Fibroblast of skin of right quadriceps (primary cell): ENCODE measurements around the gene MBOAT7.

Experiments used
- DNase-seq: peaks from one replicate; pipeline ENCODE4 v3.0.0-alpha.2; 2013

Gene MBOAT7

GRCh38 chr19:54160854-54161253, 28.5 kb downstream of the MBOAT7 start:
- DNase-seq, result no peak

- no peak for DNase-seq
Observed at GRCh38 chr19:54160182-54160811, 29.1 kb downstream of the MBOAT7 start.

GRCh38 chr19:54159352-54160181, 29.8 kb downstream of the MBOAT7 start, which contains the start of gene LENG1:
Gene LENG1 (minus strand): TSS chr19:54159721. CDS start chr19:54159695, 26 bp downstream.
- DNase-seq, result peak; percentile 100

- no peak for DNase-seq
Observed at GRCh38 chr19:54158812-54159351, 30.5 kb downstream of the MBOAT7 start.

DNA sequence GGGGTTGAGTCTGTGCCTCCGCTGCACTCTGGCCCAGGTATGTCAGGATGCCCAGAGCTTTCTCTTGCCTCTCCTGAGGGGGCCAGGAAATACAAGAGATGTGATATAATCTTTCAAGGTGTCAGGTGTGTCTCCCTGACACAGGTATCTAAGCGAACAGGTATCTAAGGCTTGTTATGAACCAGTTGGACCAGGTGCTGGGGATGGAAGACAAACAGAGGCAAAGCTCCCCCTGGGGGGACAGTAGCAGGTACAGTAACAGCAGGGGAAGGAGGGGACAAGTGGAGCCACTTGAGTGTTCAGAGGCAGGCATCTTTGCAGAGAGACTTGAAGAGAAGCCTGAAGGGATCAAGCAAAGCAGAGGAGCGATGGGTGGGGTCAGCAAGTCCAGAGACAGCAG, 32.4 kb downstream of the MBOAT7 start:
- no peak for DNase-seq

GRCh38 chr19:54156490-54156889, 32.9 kb downstream of the MBOAT7 start:
- no peak for DNase-seq

DNA sequence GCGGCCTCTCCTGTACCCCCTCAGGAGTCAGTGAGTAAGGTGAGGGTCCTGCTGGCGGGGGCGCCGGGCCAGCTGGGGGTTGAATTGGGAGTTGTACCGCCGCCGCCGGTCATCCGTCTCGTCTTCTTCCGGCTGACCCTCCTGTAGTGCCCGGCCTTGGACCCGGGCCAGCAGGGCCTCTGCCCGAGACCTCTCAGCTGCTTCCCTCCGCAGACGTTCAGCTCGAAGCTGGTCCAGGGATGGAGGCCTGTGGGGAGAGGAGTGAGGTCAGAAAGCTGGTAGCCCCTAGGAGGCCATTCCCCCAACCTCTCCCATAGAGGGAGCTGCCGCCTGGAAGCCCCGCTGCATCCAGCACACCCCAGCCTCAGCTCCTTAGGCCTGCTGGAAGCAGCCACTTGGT, 33.7 kb downstream of the MBOAT7 start:
- no peak for DNase-seq

DNA sequence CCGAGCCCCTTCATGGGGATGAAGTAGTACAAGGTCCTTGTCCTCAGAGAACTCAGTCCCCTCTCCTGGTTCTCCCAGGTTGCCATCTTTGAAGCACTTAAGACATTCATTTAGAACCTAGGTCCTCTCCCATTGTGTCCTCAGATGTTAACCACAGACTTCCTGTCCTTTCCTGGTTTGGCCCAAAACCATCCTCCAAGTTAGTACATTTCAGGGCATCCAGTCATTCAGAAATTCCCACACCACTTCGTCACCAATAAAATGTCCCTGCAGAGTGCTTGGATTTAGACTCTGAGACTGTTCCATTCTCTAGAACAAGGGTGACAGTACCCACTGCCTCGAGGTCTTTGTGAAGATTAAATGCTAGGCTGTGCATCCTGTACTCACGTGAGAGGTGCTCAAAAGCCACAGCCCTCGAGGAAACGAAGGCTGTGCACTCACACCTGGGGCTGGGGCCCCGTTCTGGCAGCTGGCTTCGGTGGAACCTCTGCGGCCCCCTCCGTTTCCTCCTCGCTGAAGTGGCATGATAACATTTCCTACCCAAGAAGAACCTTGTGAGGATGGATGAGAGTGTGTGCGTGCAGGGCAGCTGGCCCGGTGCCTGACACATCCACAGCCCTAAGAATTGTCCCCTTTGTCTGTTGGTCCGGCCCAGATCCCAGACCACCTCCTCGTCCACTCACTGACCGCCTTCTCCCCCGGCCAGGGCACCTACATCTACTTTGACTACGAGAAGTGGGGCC, 34.6 kb downstream of the MBOAT7 start:
- no peak for DNase-seq

DNA sequence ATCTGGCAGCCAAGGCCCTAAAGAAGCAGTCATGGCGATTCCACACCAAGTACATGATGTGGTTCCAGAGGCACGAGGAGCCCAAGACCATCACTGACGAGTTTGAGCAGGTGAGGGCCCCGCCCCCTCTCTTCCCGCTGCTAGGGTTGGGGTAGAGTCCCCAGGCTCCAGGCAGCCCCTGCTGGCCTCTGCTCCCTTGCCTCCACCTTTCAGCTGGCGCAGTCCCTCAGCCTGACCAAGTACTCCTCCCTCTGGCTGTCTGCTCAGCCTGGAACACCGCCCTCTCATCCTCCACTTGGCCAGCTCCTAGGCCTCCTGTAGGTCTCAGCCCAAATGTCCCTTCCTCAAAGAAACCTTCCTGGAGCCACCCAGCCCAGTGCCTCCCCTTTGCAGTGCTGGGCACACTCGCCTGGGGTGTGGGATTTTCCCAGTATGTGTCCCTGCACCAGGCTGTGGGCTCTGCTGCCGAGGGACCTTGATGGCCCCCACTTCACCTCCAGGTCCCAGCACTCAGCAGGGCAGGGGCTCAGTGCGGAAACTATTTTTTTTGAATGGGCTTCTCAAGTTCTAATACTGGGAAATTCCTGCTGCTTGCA, 35.6 kb downstream of the MBOAT7 start:
- no peak for DNase-seq

DNA sequence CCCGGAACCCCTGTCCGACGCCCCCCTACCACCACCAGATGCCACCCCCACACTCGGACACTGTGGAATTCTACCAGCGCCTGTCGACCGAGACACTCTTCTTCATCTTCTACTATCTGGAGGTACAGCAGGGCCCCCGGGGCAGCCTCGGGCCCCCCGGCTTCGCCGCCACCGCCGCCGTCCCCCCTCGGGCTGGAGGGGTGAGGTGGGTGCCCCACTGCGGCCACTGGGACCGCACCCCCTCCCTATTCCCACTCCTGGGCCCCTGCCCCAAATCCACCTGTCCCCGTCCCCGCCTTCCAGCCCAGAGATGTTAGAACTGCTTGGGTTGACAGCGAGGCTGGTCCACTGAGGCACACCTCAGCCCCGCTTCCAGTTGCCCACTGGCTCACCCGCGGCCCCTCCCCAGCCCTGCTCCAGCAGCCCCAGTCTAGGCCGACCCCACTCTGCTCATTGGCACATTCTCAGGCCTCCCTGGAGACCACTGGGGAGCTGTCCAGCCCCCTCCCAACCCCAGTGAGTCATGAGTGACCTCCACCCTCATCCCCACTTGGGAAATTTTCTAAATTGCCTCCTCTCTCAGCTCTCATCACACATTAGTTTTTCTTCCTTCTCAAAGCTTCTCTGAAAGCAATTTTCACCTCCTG, 36.4 kb downstream of the MBOAT7 start:
- DNase-seq, result no peak

DNA sequence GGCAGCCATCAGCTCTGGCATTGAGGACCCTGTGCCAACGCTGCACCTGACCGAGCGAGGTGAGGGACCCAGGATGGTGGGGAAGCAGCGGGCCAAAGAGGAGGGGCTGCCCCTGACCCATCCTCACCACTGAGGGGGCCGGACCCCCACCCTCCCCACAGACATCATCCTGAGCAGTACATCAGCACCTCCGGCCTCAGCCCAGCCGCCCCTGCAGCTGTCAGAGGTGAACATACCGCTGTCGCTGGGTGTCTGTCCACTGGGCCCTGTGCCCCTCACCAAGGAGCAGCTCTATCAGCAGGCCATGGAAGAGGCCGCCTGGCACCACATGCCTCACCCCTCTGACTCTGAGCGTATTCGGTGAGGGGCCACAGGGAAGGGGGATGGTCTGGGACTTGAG, 37.1 kb downstream of the MBOAT7 start:
- DNase-seq, result no peak

GRCh38 chr19:54151362-54152035, 37.9 kb downstream of the MBOAT7 start:
- no peak for DNase-seq

DNA sequence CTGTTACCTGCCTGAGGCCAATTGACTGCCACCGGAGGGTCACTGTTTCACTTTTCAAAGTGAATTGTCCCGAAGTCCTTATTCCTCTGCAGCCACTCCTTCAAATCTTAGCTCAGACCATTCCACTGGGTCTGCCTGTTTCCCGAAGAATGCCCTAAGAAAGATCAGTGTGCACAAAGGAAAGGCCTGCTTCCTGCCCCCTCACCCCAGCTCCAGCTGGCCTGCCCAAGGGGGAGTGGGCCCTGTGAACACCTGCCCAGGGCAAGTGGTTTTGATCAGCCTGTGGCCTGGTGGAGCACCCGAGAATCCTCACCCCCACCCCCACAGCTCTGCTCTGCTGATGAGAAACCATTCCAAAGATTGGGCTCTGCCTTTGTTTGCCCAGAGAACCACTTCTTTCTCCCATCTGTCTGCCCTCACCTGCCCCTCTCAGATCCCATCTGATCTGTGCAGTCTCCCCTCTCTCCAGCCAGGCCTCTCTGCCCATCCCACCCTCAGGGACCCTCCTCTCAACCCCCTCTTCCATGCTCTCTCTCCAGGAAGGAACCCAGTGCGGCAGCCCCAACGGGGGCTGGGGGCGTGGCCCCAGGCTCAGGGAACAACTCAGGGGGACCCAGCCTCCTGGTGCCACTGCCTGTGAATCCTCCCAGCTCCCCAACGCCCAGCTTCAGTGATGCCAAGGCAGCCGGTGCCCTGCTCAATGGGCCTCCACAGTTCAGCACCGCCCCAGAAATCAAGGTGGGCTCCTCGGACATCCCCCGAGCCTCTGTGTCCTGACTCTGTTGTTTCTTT, 40.2 kb downstream of the MBOAT7 start:
- no peak for DNase-seq

DNA sequence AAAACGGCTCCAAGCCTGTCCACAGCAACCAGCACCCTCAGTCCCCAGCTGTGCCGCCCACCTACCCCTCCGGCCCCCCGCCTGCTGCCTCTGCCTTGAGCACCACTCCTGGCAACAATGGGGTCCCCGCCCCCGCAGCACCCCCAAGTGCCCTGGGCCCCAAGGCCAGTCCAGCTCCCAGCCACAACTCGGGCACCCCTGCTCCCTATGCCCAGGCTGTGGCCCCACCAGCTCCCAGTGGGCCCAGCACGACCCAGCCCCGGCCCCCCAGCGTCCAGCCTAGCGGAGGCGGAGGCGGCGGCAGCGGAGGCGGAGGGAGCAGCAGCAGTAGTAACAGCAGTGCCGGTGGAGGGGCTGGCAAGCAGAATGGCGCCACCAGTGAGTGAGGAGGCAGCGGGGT, 41.2 kb downstream of the MBOAT7 start:
- no peak for DNase-seq

DNA sequence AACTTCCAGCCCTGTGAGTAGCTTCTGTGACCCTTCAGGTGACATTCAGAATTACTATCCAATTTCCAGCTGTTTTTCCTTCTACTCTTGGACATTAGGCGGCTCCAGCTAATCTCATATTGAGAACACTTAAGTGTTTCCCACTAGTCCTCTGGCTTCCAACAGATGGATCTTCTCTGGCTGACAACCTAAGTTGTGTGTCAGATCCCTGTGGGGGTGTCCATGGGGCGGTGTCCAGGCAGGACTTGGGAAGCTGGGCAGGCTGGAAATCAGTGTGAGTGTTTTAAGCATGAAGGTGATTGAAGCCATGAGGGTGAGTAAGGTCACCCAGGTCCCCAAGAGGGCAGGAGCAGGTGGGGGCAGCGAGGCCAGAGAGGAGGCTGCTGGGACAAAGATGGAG, 41.7 kb downstream of the MBOAT7 start:
- DNase-seq, result no peak

DNA sequence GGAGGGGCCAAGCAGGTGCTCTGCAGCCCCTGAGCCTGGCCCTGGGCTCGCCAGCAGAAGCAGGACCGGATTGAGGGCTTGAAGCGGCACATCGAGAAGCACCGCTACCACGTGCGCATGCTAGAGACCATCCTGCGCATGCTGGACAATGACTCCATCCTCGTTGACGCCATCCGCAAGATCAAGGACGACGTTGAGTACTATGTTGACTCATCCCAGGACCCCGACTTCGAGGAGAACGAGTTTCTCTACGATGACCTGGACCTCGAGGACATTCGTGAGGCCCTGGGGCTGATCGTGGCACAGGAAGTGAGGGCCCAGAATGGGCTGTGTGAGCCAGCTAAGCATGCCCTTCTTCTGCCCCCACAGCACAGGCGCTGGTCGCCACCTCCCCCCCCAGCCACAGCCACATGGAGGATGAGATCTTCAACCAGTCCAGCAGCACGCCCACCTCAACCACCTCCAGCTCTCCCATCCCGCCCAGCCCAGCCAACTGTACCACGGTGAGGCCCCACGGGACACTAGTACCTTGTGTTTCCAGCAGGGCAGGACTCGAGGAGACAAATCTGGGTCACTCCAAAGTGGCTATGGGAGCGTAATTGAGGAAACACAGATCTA, 43.7 kb downstream of the MBOAT7 start:
- DNase-seq, result no peak

GRCh38 chr19:54142166-54142780, 47.1 kb downstream of the MBOAT7 start:
- no peak for DNase-seq

- peak; percentile 43 for DNase-seq
Observed at GRCh38 chr19:54141356-54141755, 48.0 kb downstream of the MBOAT7 start.

GRCh38 chr19:54138489-54139256, 50.7 kb downstream of the MBOAT7 start:
- no peak for DNase-seq
